Right renal cortex interstitium (tissue), 3 donors: ENCODE measurements around the gene TLCD5. TPM values are rescaled to one million over a fixed set of nuclear protein-coding genes. Genes with fewer than 3 reads are reported as not detected.
A peak's percentile ranks its signal among the peaks of the same experiment; 100 is the strongest.

ENCODE experiments used
- DNase-seq, 3 donors: peaks; one replicate each; pipeline ENCODE4 v3.0.0-alpha.2; 2013; ENCODE audit warnings: low read depth in 3 of 3, low spot score in 2 of 3
- polyA plus RNA-seq, 3 donors: library from polyadenylated mRNA; unstranded; fragments of 120-200 nt; gene quantifications; one replicate each; pipeline ENCODE4 v1.2.1, GENCODE V29; 2013; ENCODE audit not compliant: insufficient read length in 3 of 3

TLCD5 gene
- polyA plus RNA-seq, 3 donors = 11.0 to 12.5 (median 11.6) TPM

DNA sequence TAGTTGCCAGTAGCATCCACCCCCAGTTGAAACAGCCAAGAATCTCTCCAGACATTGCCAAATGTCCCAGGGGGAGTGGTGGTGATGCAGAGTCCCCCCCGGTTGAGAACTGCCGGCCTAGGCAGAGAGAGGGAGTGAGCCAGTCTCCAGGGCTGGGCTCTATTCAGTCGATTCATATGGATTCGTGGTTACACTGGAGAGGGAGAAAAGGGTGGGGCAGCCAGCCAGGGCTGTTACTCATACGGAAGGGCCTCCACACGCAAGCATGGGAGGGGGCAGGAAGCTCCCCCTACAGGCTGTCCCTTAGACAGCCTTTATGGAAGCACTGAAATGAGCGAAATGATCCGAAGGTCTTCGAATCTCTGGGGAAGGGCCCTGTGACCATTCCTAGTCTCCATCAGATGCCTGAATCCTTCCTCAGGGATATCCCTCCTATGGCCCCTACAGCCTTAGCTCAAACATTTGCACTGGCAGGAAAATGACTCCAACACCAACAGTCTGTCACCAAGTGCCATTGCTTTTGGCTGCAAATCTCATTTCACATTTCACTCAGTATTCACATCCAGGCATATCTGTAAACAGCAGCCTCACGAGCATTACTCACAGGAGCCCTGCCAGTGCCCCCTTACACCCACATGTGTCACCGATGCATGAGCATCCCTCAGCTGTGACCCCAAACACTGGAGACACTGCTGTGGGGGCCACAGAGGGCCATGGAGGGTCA is 18.4 kb upstream of the TLCD5 start:
- DNase-seq = no peak

DNA sequence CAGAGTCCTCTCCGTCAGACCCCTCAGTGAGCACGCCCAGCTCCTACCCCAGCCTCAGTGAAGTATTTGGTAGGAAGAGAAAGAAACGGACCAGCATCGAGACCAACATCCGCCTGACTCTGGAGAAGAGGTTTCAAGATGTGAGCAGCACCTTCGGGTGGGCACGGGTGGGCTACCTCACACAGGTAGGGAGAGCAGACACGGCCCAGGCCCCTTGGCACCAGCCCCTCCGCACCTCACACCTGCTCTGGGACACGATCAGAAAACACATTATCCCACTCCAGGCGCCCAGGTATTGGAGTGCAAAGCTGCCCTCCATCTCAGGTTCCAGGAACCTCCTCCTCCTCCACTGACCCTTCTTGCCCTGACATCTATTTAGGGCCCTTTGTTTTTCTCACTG is 17.6 kb upstream of the TLCD5 start:
- DNase-seq = no peak

DNA sequence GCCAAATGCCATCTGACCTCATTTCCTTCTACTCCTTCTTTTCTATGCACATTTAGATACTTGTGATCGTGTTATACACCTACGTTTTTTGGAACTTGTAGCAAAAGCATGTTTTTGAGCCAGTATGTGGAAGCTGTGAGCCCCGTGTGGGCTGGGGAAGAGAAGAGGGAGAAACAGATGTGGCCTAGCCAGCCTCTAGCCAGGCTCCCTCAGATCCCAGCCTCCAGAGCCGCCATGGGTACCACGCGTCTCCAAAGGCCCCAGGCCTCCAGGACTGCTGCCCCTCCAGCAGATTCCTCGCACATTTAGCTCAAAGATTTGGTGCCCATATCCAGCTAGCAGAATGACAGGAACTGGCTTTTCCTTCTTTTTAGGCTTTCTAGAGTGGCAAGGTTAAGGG is 17.0 kb upstream of the TLCD5 start:
- no peak for DNase-seq

DNA sequence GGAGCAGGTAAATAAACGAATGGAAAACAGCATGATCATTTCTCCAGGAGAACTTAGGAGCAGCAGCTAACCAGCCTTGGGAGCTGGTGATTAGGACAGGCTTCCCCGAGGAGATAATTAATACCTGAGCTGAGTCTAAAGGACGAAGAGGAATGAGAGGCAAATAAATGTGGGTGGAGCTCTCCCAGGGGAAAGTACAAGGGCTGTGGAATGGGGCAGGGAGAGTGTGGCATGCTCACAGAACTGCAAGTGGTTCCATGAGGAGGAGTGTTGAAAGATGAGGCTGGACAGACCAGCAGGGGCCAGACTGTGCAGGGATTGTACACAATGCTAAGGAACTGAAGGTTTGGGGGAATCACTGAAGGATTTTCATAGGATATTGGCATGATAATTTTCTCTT is 14.2 kb upstream of the TLCD5 start:
- no peak for DNase-seq

DNA sequence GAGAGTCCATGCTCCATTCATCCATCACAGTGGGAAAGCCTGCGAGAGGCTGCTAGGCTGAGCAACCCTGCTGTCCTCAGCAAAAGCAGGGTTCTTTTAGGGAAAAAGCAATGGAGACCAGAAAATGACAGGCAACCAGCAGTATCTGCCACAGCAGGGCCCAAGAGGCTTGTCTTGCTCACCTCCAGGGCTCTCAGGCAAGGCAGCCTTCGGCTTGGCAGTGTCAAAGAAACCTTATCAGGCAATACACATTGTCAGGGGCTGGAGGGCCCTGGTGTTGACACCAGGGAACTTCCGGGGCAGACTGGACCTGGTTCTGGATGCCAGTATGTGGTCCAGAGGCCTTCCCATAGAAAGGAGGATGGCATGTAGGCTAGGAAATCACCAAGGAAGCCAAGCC is 10.2 kb upstream of the TLCD5 start:
- DNase-seq = no peak

DNA sequence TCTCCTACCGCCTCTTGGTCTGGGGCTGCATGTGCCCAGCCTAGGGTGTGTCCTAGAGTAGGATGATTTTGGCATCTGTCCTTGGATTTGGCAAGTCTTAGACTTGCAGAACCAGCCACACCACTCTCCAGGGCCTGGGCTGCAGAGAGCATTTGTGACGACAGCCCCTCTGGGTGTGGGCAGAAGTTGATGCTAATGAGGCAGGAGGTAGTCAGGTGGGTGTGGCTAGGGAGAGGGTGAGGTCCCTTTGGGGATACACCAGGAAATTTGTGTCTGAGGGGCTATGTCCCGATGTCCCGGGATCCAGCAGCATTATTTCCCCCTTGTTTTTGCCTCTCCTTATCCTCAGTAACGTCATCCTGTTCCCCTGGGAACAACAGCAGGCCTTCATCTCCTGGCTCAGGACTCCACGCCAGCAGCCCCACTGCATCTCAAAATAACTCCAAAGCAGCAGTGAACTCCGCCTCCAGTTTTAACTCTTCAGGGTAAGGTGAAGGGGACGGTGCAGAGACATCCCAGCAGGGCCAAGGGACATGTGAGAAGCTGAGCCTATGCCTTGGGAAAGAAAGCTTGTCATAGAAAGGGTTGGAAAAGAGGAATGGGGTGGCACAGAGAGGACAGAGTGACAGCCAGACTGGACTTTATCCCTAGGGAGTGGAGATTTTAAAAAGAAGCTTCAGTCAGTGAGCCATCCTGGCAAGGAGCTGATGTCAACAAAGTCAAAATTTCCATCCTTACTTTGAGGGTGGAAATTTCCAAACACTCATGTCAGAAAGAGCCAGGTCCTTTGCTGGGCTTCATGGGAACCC is 8.0 kb upstream of the TLCD5 start:
- peak in 1 of 3 donors; percentile 25 for DNase-seq

DNA sequence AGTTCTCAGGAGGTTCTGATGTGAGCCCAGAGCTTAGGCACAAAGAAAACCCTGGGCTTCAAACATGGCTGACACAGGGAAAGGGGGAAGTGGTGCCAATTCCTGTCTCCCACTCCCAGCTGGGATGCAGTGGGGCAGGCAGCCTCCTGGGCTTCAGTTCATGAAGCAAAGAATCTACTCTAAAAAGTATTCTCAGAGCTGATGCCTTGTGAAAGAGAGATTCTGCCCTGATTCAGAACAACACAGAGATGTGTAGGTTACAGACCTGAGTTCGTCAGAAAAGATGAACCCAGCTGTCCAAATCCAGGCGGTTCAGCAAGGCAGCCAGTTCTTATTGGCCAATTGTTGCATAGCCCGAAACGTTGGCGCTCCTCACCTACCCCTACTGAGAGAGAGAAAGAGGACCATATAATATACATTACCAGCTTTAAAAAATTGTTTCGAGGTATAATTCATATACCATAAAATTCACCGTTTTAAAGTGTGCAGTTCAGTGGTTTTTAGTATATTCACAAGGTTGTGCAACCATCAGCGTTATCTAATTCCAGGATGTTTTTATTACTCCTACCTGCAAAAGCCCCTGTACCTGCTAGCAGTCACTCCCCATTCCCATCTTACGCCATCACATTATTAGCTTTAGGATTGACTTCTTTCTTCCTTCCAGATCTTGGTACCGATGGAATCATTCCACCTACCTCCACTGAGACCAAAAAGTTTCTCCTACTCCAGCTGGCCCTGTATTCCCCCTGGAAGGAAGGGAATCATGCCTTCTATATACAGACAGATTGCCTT is 7.2 kb upstream of the TLCD5 start:
- no peak for DNase-seq

DNA sequence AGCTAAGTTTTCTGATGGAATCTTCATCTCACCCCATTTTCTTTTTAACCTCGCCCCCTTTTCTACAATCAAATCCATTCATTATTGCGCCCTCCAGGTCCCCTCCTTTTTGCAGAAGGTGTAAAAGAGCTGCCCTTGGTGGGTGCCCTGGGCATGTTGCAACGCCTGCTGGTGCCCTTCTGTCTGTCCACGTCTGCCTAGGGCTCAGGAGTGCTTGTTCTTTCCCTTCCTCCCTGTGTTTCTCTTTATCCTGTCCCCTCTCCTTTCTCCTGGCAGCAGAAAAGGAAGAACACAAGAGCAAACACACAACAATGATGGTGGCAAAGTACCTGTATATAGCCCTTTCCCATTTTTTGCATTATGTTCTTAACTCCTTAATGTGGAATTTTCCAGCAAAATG is 6.2 kb upstream of the TLCD5 start:
- no peak for DNase-seq

DNA sequence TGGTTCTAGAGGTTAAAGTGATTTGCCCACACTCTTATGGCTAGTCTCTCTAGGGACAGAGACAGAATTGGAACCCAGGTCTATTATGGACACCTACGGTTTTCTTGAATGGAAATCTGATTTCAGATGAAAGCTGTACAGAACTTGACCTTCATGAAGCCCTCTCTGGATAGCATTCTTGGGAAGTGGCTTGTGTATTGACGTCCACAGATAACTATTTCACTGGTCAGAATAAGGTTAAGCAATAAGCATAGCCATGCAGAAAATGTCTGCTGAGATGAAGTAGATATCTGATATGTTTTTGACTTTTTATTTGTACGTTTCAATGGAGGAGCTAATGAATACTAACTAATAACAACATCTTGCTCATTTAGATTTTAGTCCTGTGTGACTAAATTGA is 1.1 kb downstream of the TLCD5 start:
- DNase-seq = no peak

DNA sequence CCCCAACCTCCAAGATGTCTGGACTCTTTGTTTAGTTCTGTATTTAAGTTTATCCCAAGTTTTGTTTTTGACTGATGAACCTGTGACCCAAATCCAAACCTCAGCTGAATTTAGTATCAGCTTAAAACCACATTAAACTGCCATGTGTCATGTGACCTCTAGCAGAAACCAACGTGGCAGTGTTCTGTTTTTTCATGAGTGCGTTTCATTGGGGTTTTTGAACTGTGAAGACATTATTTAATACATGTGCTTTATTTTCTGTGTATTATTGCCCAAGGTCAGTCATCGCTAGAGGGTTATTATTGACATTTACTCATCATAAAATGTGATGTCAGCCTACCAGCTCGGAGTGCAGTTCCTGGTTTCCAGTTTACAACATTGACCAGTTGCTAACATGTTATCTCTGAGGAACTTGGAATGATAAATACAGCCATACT is 1.8 kb downstream of the TLCD5 start:
- DNase-seq = no peak

DNA sequence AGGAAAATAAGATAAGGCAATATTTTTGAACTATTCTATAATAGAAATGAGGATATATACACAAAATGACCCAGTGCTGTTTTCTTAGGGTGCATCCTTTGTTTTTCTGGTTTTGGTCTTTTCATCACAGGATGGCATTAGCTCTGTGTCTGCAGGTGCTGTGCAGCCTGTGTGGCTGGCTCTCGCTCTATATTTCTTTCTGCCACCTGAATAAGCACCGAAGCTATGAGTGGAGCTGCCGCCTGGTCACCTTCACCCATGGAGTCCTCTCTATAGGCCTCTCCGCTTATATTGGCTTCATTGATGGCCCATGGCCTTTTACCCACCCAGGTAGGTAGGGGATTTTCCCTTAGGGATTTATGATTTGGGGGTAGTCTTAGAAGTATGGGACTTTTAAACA is 2.2 kb downstream of the TLCD5 start:
- no peak for DNase-seq

DNA sequence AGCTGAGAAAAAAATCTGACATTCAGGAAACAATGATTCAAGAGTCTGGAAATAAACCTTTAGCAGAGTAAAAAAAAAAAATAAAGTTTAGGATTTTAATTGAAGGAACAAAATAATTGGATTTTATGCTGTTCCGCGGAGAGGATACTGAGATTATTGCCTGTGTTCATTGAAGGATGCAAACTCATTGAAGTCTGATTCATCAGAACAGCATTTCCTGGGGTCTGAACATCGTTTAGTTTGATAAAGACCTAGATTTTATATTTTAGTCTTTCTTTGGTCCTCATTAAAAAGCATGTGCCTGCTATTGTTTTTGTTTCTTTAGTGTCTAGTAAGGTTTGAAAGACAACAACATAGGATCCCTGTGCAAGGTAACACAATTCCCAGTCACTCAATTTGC is 4.5 kb downstream of the TLCD5 start:
- DNase-seq = no peak

DNA sequence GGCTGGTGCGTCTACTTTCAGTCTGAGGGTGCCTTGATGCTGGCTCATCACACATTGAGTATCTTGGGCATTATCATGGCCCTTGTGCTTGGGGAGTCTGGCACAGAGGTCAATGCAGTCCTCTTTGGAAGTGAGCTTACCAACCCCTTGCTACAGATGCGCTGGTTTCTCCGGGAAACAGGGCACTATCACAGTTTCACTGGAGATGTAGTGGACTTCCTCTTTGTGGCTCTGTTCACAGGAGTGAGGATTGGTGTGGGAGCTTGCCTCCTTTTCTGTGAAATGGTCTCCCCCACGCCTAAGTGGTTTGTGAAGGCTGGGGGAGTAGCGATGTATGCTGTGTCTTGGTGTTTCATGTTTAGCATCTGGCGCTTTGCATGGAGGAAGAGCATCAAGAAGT is 4.9 kb downstream of the TLCD5 start:
- DNase-seq = no peak

DNA sequence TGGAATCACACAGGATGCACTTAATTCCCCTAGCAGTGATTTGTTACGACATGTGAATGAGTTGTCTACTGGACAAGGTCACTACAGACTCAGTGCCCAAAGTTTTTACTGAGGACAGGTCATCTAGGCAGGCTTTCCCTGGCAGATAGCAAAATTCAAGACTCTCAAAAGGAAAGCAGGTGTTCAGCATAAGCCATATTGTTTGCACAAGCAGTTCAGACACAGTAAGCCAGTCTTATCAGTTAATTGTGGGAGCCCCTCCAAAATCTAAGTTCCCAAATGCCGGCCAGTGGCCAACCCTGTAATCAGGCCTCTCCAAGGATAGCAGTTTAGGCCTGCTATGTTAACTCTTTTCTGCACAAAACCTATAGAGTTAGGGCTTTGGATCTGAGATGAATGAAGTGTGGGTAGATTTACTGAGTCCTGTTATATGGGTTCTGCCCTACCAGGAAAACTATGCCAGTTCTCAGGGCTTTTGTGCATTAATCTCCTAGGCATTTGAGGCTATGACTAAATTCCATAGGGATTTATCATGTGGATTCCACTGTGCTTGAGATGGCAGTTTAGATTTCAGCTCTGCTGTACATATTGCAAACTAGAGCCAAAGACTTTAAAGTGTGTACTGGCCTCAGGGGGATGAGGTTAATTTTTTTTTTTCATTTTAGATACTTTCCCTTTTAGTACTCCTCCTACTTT is 6.3 kb downstream of the TLCD5 start:
- no peak for DNase-seq

DNA sequence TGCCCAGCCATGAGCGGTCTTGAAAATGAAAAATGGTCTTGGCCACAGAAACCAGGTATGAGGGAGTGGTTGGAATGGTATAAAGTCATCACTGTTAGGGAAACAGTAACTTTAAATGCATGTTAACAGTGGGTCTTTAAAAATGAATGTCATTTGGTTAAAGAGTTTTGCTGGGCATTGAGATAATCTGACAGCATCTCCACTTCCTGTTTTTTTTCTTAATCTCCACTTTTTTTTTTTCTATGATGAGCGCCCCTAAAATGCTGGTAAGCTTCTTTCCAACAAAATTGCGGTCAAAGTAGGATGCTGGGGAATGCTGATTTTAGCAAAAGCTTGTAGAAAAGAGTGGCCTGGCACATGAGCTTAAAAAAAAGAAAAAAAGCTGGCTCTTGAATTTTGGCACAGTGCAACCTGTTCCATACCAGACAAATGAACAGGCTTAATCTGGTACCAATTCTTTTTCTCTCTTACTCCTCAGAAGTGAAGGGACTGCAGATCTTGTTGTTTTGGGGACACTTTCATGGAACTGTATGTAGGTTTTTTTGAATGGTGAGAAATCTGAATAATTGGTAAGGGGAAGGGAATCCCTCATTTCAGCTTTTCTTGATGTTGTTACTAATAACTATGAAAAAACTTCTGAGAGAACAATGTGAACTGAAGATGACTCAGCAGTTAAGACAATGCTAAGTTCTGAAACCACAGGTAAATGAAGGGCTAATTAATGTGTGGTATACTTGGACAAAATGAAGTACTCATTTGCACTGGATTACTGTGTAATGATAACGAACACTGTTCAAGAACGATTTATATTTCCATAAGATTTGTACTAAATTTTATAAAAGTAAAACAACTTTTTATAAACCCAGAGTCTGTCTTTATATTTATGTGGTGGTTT is 8.0 kb downstream of the TLCD5 start:
- no peak for DNase-seq

DNA sequence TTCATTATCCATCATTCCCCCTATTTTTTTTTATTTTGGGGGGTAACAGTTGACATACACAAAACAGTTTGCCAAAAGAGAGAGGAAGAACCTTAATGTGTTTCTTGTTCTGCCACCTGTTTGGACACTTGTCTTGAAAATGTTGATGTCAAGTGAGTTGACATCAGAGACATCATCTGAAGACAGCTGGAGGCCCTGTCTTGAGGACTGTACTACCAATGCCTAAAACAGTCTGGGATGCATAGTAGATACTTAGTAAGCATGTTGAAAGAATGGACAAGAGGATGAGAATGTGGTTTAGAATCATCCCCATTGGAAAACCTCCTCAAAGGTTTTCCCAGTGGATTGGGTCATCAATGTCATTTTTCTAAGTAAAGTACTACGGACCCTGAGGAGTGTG is 8.7 kb downstream of the TLCD5 start:
- no peak for DNase-seq

DNA sequence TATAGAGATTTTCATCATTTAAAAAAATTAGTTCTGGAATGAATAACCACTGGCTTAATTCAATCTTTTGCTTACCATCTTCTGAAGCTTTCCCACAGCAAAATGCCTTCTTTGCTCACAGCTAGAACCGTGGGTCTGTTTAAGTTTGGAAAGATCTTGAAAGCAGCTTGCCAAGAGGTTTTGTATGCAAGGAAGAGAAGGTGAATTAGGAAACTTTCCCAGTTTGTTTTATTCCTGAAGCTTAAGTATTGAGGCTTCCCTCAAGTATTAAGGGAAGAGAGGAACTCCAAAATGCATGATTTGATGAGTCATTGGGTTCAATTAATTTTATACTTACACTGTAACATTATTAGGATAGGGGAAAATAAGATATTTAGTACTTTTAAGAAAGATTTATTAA is 9.2 kb downstream of the TLCD5 start:
- no peak for DNase-seq

DNA sequence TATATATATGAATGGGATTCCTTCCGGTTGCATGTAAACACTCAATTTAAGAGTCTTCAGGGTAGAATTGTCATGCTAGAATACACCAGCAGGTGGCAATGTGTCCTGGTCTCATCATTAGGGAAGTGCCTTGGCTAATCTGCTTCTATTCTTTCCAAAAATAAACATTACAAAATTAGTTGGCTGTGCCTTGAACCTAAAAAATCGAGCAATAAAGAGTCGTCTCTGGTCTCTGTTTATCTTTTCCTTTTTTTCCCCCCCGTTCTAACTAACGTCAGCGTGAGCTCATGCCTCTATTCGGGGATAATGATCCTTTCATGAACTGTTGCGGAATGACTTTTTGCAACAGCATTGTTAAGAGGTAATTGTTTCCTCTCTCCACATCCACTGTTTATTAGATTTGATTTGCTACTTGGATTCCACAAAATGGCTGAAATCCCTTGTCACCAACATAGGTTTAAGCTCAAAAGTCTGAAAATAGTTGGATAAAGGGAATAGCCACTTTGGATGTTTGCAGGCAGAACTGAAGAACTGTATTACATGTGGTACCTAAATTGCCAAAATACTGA is 9.9 kb downstream of the TLCD5 start:
- DNase-seq = peak; percentile 78 to 82 (median 78)

DNA sequence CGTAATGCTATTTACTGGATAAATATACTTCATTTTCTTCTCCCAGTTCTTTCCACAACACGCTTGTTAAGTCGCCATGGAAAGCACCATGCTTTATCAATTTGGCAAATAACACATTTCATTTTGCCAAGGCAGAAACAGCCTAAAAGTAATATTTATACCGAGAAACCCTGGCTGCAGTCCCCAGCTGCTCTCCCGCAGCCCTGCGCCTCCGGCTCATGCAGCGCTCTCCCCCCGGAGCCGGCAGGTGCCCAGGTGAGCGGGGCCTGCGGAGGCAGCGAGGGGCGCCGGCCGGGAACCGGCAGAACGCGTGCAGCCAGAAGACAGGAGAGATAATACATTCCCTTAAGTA is 10.4 kb downstream of the TLCD5 start:
- DNase-seq = no peak
